HFF-Myc (cell line): ENCODE results near the gene STAC.
"Not testable (repeated sequence)": the region's sequence is repeated elsewhere in the genome, so short reads cannot be mapped to it uniquely, and the experiment has no call there.

Experiments used
- DNase-seq: peaks from one replicate; pipeline ENCODE4 v3.0.0-alpha.2; 2011; ENCODE audit warnings: low read depth; ENCODE audit errors: extremely low read depth
- H3K4me3 ChIP-seq: replicated peaks from 2 replicates; pipeline ENCODE4 v1.5.1; 2011; ENCODE audit warnings: low read depth, mild to moderate bottlenecking, control low read depth, low read length
- CTCF ChIP-seq: IDR thresholded peaks from 2 replicates; pipeline ENCODE4 v1.5.1; 2012; ENCODE audit warnings: mild to moderate bottlenecking, low read depth, low read length, control low read depth; ENCODE audit errors: missing control alignments

STAC gene

GRCh38 chr3:36461597-36461996, 81.3 kb downstream of the STAC start:
- no peak for TF ChIP-seq CTCF
- DNase-seq: no peak
- no peak overlapping the region for H3K4me3 ChIP-seq

- not testable (repeated sequence) for DNase-seq, H3K4me3 ChIP-seq
Observed at GRCh38 chr3:36472045-36472444, 91.7 kb downstream of the STAC start.

GRCh38 chr3:36475558-36475957, 95.3 kb downstream of the STAC start:
- TF ChIP-seq CTCF: no peak
- DNase-seq: no peak
- H3K4me3 ChIP-seq: no peak overlapping the region

- no peak for DNase-seq
- no peak overlapping the region for H3K4me3 ChIP-seq
- TF ChIP-seq CTCF: no peak
Observed at GRCh38 chr3:36476286-36476942, 96.1 kb downstream of the STAC start.

- no peak for TF ChIP-seq CTCF
- no peak for DNase-seq
Observed at GRCh38 chr3:36477655-36478054, 97.4 kb downstream of the STAC start.

GRCh38 chr3:36480911-36481648, 100.8 kb downstream of the STAC start:
- DNase-seq: no peak
- TF ChIP-seq CTCF: no peak
- no peak overlapping the region for H3K4me3 ChIP-seq

More at GRCh38 chr3:36477655-36478054, 97.4 kb downstream of the STAC start:
- no peak overlapping the region for H3K4me3 ChIP-seq

GRCh38 chr3:36482256-36482655, 102.0 kb downstream of the STAC start:
- no peak overlapping the region for H3K4me3 ChIP-seq
- no peak for TF ChIP-seq CTCF
- DNase-seq: no peak
